Liver (tissue), 3 donors: Measurements from ENCODE around the gene FRMD4B.

Source experiments
- CTCF ChIP-seq: fragments of 150-350 bp; IDR thresholded peaks from 2 replicates; pipeline ENCODE4 v1.5.1; 2017; ENCODE audit warnings: improper control_type of control experiment, low read depth, low read length; ENCODE audit not compliant: missing input control
- EGR1 ChIP-seq, 2 donors: IDR thresholded peaks; 2 replicates each; pipeline ENCODE4 v1.6.1; 2016 to 2018; ENCODE audit warnings: antibody characterized with exemption in 2 of 2, low read depth in 2 of 2
- YY1 ChIP-seq: IDR thresholded peaks from 2 replicates; pipeline ENCODE4 v1.6.1; 2016; ENCODE audit warnings: antibody characterized with exemption, mild to moderate bottlenecking
- TF ChIP-seq, protein P1 (sequence below): IDR thresholded peaks from 2 replicates; pipeline ENCODE4 v1.6.1; 2016; ENCODE audit warnings: antibody characterized with exemption
- donor health status: healthy.
- donor health status: healthy.

DNA sequence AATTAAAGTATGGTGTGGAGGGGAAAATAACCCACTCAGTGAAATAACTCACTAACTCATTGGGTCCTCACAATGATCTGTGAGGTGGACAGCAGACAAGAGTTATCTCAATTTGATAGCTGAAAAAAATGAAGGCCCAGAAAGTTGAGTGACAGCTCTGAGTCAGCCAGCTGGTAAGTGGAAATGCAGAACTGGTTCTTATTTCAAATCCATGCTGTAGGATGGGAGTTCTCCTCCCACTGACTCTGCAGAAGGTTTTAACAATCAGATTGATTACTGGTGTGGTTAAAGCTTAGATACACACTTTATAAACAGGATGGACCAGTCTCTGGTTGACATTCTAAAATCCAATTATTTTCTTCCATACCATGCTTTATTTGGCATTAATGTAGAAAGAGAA is 176.5 kb downstream of the FRMD4B start:
- TF ChIP-seq CTCF (no peak), YY1 (no peak), EGR1 (IDR thresholded peaks at IDR 0.05; ENCODE audit: low read depth in 2 of 2) (no peak)
- TF ChIP-seq, protein P1, sequence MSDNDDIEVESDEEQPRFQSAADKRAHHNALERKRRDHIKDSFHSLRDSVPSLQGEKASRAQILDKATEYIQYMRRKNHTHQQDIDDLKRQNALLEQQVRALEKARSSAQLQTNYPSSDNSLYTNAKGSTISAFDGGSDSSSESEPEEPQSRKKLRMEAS: no peak
